H1 (cell line): ENCODE results near the gene POU5F1. TPM values are rescaled to one million over a fixed set of nuclear protein-coding genes. Genes with fewer than 3 reads are reported as not detected.

Source experiments
- CHD1 ChIP-seq: IDR thresholded peaks from 2 replicates; pipeline ENCODE4 v1.6.1; 2012; ENCODE audit warnings: low read depth, low read length, improper control_type of control experiment
- KDM4A ChIP-seq: IDR thresholded peaks from one replicate; pipeline ENCODE4 v1.7.1; 2012; ENCODE audit warnings: low read depth, mild to moderate bottlenecking, moderate library complexity, low read length, inconsistent platforms; ENCODE audit not compliant: severe bottlenecking
- MAFK ChIP-seq: IDR thresholded peaks from 2 replicates; pipeline ENCODE4 v1.6.1; 2012; ENCODE audit warnings: low read depth, mild to moderate bottlenecking, improper control_type of control experiment, low read length
- NANOG ChIP-seq: IDR thresholded peaks from 2 replicates; pipeline ENCODE4 v1.6.1; 2011; ENCODE audit warnings: low read length, low read depth, mild to moderate bottlenecking, inconsistent platforms; ENCODE audit not compliant: insufficient read depth, poor library complexity, severe bottlenecking
- PHF8 ChIP-seq: fragments of 200-600 bp; sonication (generic); conservative IDR thresholded peaks from 2 replicates; pipeline ENCODE4 v1.7.1; 2012; ENCODE audit warnings: low read depth, mild to moderate bottlenecking, inconsistent platforms, low read length, moderate library complexity
- POLR2A ChIP-seq, 2 experiments: IDR thresholded peaks; 1 replicate in 1 of 2; 2 replicates in 1 of 2; pipeline ENCODE4 v1.6.1; 2011; ENCODE audit warnings: low read depth in 2 of 2, low read length in 2 of 2, mild to moderate bottlenecking in 2 of 2; ENCODE audit errors: control extremely low read depth in 1 of 2
- POLR2AphosphoS5 ChIP-seq: IDR thresholded peaks from 2 replicates; pipeline ENCODE4 v1.6.1; 2011; ENCODE audit warnings: low read depth, low read length
- POU5F1 ChIP-seq: IDR thresholded peaks from 2 replicates; pipeline ENCODE4 v1.6.1; 2011; ENCODE audit warnings: low read depth, mild to moderate bottlenecking, low read length, moderate library complexity
- SAP30 ChIP-seq: fragments of 300-600 bp; sonication (generic); IDR thresholded peaks from 2 replicates; pipeline ENCODE4 v1.7.1; 2012; ENCODE audit warnings: low read length, moderate library complexity, mild to moderate bottlenecking, inconsistent platforms; ENCODE audit not compliant: insufficient read depth, insufficient replicate concordance
- TAF1 ChIP-seq: IDR thresholded peaks from 2 replicates; pipeline ENCODE4 v1.6.1; 2011; ENCODE audit warnings: mild to moderate bottlenecking, low read depth, low read length
- polyA plus RNA-seq, 7 experiments: library from polyadenylated mRNA; depleted of rRNA in 3 of 7; stranded (reverse) in 5 of 7; unstranded in 2 of 7; fragments of >200 nt in 5 of 7; fragments of 200-250 nt in 2 of 7; gene quantifications; 1 replicate in 5 of 7; 2 replicates in 1 of 7; 4 replicates in 1 of 7; pipeline versions ENCODE4 v1.2.1 to v1.2.3, GENCODE V29; 2011 to 2013; ENCODE audit warnings: missing spikeins in 2 of 7, mixed read lengths in 2 of 7
- total RNA-seq: library from RNA; stranded (reverse); fragmentation: NEBNext Ultra II Directional; extraction: Animal tissue kit (Norgen Biotek cat#: 25700); gene quantifications from 2 replicates; pipeline ENCODE4 v1.2.1, GENCODE V29; 2021
- TF ChIP-seq, protein P1 (sequence below): fragments of 300-600 bp; sonication (generic); IDR thresholded peaks from 2 replicates; pipeline ENCODE4 v1.7.1; 2012; ENCODE audit warnings: low read length, moderate library complexity, mild to moderate bottlenecking, inconsistent platforms; ENCODE audit not compliant: insufficient replicate concordance

The POU5F1 gene
- total and polyA plus RNA-seq, 2 of the 8 experiments (the other 6 are each of a cell fraction or from before 2014, with no cell fraction given): 2,437 to 2,526 TPM

GRCh38 chr6:31172973-31173384, 2.5 kb upstream of the POU5F1 start (continued):
- TF ChIP-seq, protein P1, sequence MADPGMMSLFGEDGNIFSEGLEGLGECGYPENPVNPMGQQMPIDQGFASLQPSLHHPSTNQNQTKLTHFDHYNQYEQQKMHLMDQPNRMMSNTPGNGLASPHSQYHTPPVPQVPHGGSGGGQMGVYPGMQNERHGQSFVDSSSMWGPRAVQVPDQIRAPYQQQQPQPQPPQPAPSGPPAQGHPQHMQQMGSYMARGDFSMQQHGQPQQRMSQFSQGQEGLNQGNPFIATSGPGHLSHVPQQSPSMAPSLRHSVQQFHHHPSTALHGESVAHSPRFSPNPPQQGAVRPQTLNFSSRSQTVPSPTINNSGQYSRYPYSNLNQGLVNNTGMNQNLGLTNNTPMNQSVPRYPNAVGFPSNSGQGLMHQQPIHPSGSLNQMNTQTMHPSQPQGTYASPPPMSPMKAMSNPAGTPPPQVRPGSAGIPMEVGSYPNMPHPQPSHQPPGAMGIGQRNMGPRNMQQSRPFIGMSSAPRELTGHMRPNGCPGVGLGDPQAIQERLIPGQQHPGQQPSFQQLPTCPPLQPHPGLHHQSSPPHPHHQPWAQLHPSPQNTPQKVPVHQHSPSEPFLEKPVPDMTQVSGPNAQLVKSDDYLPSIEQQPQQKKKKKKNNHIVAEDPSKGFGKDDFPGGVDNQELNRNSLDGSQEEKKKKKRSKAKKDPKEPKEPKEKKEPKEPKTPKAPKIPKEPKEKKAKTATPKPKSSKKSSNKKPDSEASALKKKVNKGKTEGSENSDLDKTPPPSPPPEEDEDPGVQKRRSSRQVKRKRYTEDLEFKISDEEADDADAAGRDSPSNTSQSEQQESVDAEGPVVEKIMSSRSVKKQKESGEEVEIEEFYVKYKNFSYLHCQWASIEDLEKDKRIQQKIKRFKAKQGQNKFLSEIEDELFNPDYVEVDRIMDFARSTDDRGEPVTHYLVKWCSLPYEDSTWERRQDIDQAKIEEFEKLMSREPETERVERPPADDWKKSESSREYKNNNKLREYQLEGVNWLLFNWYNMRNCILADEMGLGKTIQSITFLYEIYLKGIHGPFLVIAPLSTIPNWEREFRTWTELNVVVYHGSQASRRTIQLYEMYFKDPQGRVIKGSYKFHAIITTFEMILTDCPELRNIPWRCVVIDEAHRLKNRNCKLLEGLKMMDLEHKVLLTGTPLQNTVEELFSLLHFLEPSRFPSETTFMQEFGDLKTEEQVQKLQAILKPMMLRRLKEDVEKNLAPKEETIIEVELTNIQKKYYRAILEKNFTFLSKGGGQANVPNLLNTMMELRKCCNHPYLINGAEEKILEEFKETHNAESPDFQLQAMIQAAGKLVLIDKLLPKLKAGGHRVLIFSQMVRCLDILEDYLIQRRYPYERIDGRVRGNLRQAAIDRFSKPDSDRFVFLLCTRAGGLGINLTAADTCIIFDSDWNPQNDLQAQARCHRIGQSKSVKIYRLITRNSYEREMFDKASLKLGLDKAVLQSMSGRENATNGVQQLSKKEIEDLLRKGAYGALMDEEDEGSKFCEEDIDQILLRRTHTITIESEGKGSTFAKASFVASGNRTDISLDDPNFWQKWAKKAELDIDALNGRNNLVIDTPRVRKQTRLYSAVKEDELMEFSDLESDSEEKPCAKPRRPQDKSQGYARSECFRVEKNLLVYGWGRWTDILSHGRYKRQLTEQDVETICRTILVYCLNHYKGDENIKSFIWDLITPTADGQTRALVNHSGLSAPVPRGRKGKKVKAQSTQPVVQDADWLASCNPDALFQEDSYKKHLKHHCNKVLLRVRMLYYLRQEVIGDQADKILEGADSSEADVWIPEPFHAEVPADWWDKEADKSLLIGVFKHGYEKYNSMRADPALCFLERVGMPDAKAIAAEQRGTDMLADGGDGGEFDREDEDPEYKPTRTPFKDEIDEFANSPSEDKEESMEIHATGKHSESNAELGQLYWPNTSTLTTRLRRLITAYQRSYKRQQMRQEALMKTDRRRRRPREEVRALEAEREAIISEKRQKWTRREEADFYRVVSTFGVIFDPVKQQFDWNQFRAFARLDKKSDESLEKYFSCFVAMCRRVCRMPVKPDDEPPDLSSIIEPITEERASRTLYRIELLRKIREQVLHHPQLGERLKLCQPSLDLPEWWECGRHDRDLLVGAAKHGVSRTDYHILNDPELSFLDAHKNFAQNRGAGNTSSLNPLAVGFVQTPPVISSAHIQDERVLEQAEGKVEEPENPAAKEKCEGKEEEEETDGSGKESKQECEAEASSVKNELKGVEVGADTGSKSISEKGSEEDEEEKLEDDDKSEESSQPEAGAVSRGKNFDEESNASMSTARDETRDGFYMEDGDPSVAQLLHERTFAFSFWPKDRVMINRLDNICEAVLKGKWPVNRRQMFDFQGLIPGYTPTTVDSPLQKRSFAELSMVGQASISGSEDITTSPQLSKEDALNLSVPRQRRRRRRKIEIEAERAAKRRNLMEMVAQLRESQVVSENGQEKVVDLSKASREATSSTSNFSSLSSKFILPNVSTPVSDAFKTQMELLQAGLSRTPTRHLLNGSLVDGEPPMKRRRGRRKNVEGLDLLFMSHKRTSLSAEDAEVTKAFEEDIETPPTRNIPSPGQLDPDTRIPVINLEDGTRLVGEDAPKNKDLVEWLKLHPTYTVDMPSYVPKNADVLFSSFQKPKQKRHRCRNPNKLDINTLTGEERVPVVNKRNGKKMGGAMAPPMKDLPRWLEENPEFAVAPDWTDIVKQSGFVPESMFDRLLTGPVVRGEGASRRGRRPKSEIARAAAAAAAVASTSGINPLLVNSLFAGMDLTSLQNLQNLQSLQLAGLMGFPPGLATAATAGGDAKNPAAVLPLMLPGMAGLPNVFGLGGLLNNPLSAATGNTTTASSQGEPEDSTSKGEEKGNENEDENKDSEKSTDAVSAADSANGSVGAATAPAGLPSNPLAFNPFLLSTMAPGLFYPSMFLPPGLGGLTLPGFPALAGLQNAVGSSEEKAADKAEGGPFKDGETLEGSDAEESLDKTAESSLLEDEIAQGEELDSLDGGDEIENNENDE: no peak
- TF ChIP-seq POU5F1: peak; percentile 96
- peak; percentile 97 for TF ChIP-seq NANOG
- peak in 1 of 2 experiments; percentile 91; a peak in 2 of 3 replicates for TF ChIP-seq POLR2A (IDR thresholded peaks at IDR 0.05; ENCODE audit: control extremely low read depth in 1 of 2, low read depth in 2 of 2, low read length in 2 of 2)
- TF ChIP-seq TAF1: peak; percentile 70
- peak; percentile 46 for TF ChIP-seq SAP30
- no peak for TF ChIP-seq MAFK
- no peak for TF ChIP-seq PHF8
- TF ChIP-seq KDM4A: no peak
- TF ChIP-seq POLR2AphosphoS5: no peak; the same call in none of the 2 replicates
- no peak for TF ChIP-seq CHD1
